ENCODE data around the gene ARL17B. TPM values are rescaled to one million over a fixed set of nuclear protein-coding genes. Genes with fewer than 3 reads are reported as not detected.
"Not testable (repeated sequence)": the region's sequence is repeated elsewhere in the genome, so short reads cannot be mapped to it uniquely, and the experiment has no call there.

The ARL17B gene
- total RNA-seq, 1 experiment from 2014 or later, result 11.1 TPM

GRCh38 chr17:46253722-46254121 lies 107.8 kb downstream of the ARL17B start:
- H3K79me2 ChIP-seq (ENCODE audit: low read length); H3K9me3 ChIP-seq (ENCODE audit: low read length); BruUV-seq (replicated peaks); CTCF ChIA-PET; intact Hi-C loops (cut with micrococcal nuclease); H3K9me2 ChIP-seq (replicated peaks; ENCODE audit: low read length); H3K4me1 ChIP-seq (ENCODE audit: insufficient read depth, low read length); H3K4me3 ChIP-seq (ENCODE audit: low read length); H2AFZ ChIP-seq (ENCODE audit: low read length); H3K27ac ChIP-seq (ENCODE audit: low read length); H3K36me3 ChIP-seq (ENCODE audit: low read depth, low read length); H4K20me1 ChIP-seq (ENCODE audit: low read length); POLR2A ChIA-PET (ENCODE audit: unreplicated experiment); H3K9ac ChIP-seq (ENCODE audit: low read length); H3K27me3 ChIP-seq (ENCODE audit: low read length); H3K4me2 ChIP-seq (ENCODE audit: low read length); H3F3A ChIP-seq (ENCODE audit: low read length, unreplicated experiment): not testable (repeated sequence)
- ATAC-seq (peak; percentile 88), DNase-seq (peak; percentile 67)
- TF ChIP-seq CTCF (conservative IDR thresholded peaks at IDR 0.05; ENCODE audit: low read depth, low read length), result peak; percentile 64

GRCh38 chr17:46252804-46253203 lies 108.8 kb downstream of the ARL17B start:
- H3K27ac ChIP-seq (ENCODE audit: low read length); H4K20me1 ChIP-seq (ENCODE audit: low read length); H3K9me3 ChIP-seq (ENCODE audit: low read length); H3K79me2 ChIP-seq (ENCODE audit: low read length); H3F3A ChIP-seq (ENCODE audit: low read length, unreplicated experiment); H3K4me1 ChIP-seq (ENCODE audit: insufficient read depth, low read length); DNase-seq; H3K9ac ChIP-seq (ENCODE audit: low read length); H3K4me2 ChIP-seq (ENCODE audit: low read length); H3K9me2 ChIP-seq (replicated peaks; ENCODE audit: low read length); H3K27me3 ChIP-seq (ENCODE audit: low read length); BruUV-seq (replicated peaks); CTCF ChIA-PET; POLR2A ChIA-PET (ENCODE audit: unreplicated experiment); H2AFZ ChIP-seq (ENCODE audit: low read length); H3K4me3 ChIP-seq (ENCODE audit: low read length); H3K36me3 ChIP-seq (ENCODE audit: low read depth, low read length); intact Hi-C loops (cut with micrococcal nuclease); ATAC-seq: not testable (repeated sequence)

DNA sequence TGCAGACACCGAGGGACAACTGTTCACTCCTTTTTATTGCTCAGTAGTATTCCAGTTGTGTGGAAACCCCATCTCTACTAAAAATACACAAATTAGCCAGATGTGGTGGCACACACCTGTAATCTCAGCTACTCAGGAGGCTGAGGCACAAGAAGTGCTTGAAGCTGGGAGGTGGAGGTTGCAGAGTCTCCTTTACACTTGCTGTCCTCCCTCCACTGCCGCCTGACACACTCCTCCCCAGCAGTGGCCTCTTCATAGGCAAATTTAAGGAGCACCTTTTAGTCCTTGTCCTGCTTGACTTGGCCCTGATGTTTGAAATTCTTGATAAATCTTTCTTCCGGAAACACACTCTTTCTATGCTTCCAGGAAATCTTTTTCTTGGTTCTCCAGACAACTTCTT lies 112.4 kb downstream of the ARL17B start:
- H3K27ac ChIP-seq (ENCODE audit: low read length); H3K4me3 ChIP-seq (ENCODE audit: low read length); intact Hi-C loops (cut with micrococcal nuclease); H3K4me1 ChIP-seq (ENCODE audit: insufficient read depth, low read length); H3F3A ChIP-seq (ENCODE audit: low read length, unreplicated experiment); H2AFZ ChIP-seq (ENCODE audit: low read length); CTCF ChIA-PET; H3K9ac ChIP-seq (ENCODE audit: low read length); POLR2A ChIA-PET (ENCODE audit: unreplicated experiment); DNase-seq; ATAC-seq; BruUV-seq (replicated peaks); H3K9me2 ChIP-seq (replicated peaks; ENCODE audit: low read length); H3K36me3 ChIP-seq (ENCODE audit: low read depth, low read length); H3K9me3 ChIP-seq (ENCODE audit: low read length); H3K4me2 ChIP-seq (ENCODE audit: low read length); H3K79me2 ChIP-seq (ENCODE audit: low read length); H4K20me1 ChIP-seq (ENCODE audit: low read length); H3K27me3 ChIP-seq (ENCODE audit: low read length): not testable (repeated sequence)

DNA sequence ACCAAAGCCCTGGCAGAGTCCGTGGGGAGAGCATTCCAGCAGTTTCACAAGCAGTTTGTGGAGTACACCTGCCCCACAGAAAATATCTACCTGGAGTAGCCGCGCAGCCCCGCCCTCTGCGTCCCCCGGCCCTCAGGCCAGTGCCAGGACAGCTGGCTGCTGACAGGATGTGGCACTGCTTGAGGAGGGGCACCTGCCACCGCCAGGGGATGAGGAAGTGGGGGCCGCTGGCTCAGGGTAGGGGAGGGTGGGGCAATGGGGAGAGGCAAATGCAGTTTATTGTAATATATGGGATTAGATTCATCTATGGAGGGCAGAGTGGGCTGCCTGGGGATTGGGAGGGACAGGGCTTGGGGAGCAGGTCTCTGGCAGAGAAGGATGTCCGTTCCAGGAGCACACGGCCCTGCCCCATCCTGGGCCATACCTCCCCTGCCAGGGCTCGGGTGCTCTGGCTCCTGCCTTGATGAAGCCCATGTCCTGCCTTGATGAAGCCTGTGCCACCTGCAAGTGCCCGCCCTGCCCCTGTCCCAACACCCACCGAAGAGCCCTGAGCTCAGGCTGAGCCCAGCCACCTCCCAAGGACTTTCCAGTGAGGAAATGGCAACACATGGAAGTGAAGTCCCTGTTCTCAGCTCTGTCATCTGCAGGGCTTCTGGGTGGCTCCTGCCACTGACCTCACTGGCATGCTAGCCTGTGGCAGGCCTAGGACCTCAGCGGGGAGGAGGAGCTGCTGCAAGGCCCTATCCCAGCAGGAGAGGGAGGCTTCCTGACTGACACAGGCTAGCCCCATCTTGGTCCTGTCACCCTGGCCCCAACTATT lies 116.4 kb downstream of the ARL17B start:
- H3K27me3 ChIP-seq (ENCODE audit: low read length); CTCF ChIA-PET; intact Hi-C loops (cut with micrococcal nuclease); POLR2A ChIA-PET (ENCODE audit: unreplicated experiment); H3K79me2 ChIP-seq (ENCODE audit: low read length); DNase-seq; H3K4me2 ChIP-seq (ENCODE audit: low read length); H3K36me3 ChIP-seq (ENCODE audit: low read depth, low read length); ATAC-seq; H3K9me3 ChIP-seq (ENCODE audit: low read length); H3K9me2 ChIP-seq (replicated peaks; ENCODE audit: low read length); H4K20me1 ChIP-seq (ENCODE audit: low read length); H3K27ac ChIP-seq (ENCODE audit: low read length); H3K9ac ChIP-seq (ENCODE audit: low read length); H2AFZ ChIP-seq (ENCODE audit: low read length); BruUV-seq (replicated peaks); H3K4me1 ChIP-seq (ENCODE audit: insufficient read depth, low read length); H3K4me3 ChIP-seq (ENCODE audit: low read length); H3F3A ChIP-seq (ENCODE audit: low read length, unreplicated experiment): not testable (repeated sequence)

DNA sequence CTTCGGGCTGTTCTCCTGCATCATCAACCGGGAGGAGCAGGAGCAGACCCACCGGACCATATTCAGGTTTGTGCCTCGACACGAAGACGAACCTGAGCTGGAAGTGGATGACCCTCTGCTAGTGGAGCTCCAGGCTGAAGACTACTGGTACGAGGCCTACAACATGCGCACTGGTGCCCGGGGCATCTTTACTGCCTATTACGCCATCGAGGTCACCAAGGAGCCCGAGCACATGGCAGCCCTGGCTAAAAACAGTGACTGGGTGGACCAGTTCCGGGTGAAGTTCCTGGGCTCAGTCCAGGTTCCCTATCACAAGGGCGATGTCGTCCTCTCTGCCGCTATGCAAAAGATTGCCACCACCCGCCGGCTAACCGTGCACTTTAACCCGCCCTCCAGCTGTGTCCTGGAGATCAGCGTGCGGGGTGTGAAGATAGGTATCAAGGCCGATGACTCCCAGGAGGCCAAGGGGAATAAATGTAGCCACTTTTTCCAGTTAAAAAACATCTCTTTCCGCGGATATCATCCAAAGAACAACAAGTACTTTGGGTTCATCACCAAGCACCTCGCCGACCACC lies 117.1 kb downstream of the ARL17B start:
- H3K4me1 ChIP-seq (ENCODE audit: insufficient read depth, low read length); H2AFZ ChIP-seq (ENCODE audit: low read length); ATAC-seq; BruUV-seq (replicated peaks); CTCF ChIA-PET; H3K4me3 ChIP-seq (ENCODE audit: low read length); H4K20me1 ChIP-seq (ENCODE audit: low read length); H3F3A ChIP-seq (ENCODE audit: low read length, unreplicated experiment); POLR2A ChIA-PET (ENCODE audit: unreplicated experiment); H3K36me3 ChIP-seq (ENCODE audit: low read depth, low read length); intact Hi-C loops (cut with micrococcal nuclease); H3K9ac ChIP-seq (ENCODE audit: low read length); DNase-seq; H3K79me2 ChIP-seq (ENCODE audit: low read length); H3K4me2 ChIP-seq (ENCODE audit: low read length); H3K27me3 ChIP-seq (ENCODE audit: low read length); H3K9me2 ChIP-seq (replicated peaks; ENCODE audit: low read length); H3K27ac ChIP-seq (ENCODE audit: low read length); H3K9me3 ChIP-seq (ENCODE audit: low read length): not testable (repeated sequence)

GRCh38 chr17:46243928-46244327 lies 117.6 kb downstream of the ARL17B start:
- H3K4me3 ChIP-seq (ENCODE audit: low read length); ATAC-seq; H2AFZ ChIP-seq (ENCODE audit: low read length); H3K27me3 ChIP-seq (ENCODE audit: low read length); H3K9ac ChIP-seq (ENCODE audit: low read length); H3K4me1 ChIP-seq (ENCODE audit: insufficient read depth, low read length); CTCF ChIA-PET; H3F3A ChIP-seq (ENCODE audit: low read length, unreplicated experiment); POLR2A ChIA-PET (ENCODE audit: unreplicated experiment); BruUV-seq (replicated peaks); H3K9me2 ChIP-seq (replicated peaks; ENCODE audit: low read length); H4K20me1 ChIP-seq (ENCODE audit: low read length); DNase-seq; H3K9me3 ChIP-seq (ENCODE audit: low read length); H3K27ac ChIP-seq (ENCODE audit: low read length); H3K79me2 ChIP-seq (ENCODE audit: low read length); H3K36me3 ChIP-seq (ENCODE audit: low read depth, low read length); H3K4me2 ChIP-seq (ENCODE audit: low read length); intact Hi-C loops (cut with micrococcal nuclease): not testable (repeated sequence)
